ENCODE results near the gene TCAF2.
"Not testable (repeated sequence)": the region's sequence is repeated elsewhere in the genome, so short reads cannot be mapped to it uniquely, and the experiment has no call there.

The TCAF2 gene

GRCh38 chr7:143620646-143621045, at the start of gene TCAF2:
Gene TCAF2, plus strand, starts transcription at chr7:143620974.
- not testable (repeated sequence) for H3K27me3 ChIP-seq (ENCODE audit: insufficient read depth, poor library complexity, severe bottlenecking); H3K27ac ChIP-seq (ENCODE audit: poor library complexity, severe bottlenecking); H3K4me3 ChIP-seq (ENCODE audit: severe bottlenecking); H3K4me1 ChIP-seq (ENCODE audit: insufficient read depth, poor library complexity, severe bottlenecking); H3K36me3 ChIP-seq (ENCODE audit: low read depth); DNase-seq (ENCODE audit: low spot score); H3K9me3 ChIP-seq (ENCODE audit: severe bottlenecking)
- ATAC-seq (ENCODE audit: low read depth): peak; percentile 98

GRCh38 chr7:143571501-143571900, 49.3 kb upstream of the TCAF2 start, which contains the start of gene CTAGE15:
Gene CTAGE15, plus strand, starts transcription at chr7:143571801. Its CDS starts 17 bp downstream, at chr7:143571818.
- not testable (repeated sequence) for DNase-seq (ENCODE audit: low spot score); H3K27me3 ChIP-seq (ENCODE audit: insufficient read depth, poor library complexity, severe bottlenecking); H3K4me1 ChIP-seq (ENCODE audit: insufficient read depth, poor library complexity, severe bottlenecking); H3K27ac ChIP-seq (ENCODE audit: poor library complexity, severe bottlenecking); ATAC-seq (ENCODE audit: low read depth); H3K36me3 ChIP-seq (ENCODE audit: low read depth); H3K9me3 ChIP-seq (ENCODE audit: severe bottlenecking); H3K4me3 ChIP-seq (ENCODE audit: severe bottlenecking)

GRCh38 chr7:143588183-143588582, 32.6 kb upstream of the TCAF2 start:
- H3K9me3 ChIP-seq (ENCODE audit: severe bottlenecking); H3K27ac ChIP-seq (ENCODE audit: poor library complexity, severe bottlenecking); ATAC-seq (ENCODE audit: low read depth); H3K4me1 ChIP-seq (ENCODE audit: insufficient read depth, poor library complexity, severe bottlenecking); H3K36me3 ChIP-seq (ENCODE audit: low read depth); H3K27me3 ChIP-seq (ENCODE audit: insufficient read depth, poor library complexity, severe bottlenecking); DNase-seq (ENCODE audit: low spot score); H3K4me3 ChIP-seq (ENCODE audit: severe bottlenecking): not testable (repeated sequence)

- not testable (repeated sequence) for H3K4me3 ChIP-seq (ENCODE audit: severe bottlenecking); ATAC-seq (ENCODE audit: low read depth); H3K27ac ChIP-seq (ENCODE audit: poor library complexity, severe bottlenecking); H3K9me3 ChIP-seq (ENCODE audit: severe bottlenecking); DNase-seq (ENCODE audit: low spot score); H3K36me3 ChIP-seq (ENCODE audit: low read depth); H3K27me3 ChIP-seq (ENCODE audit: insufficient read depth, poor library complexity, severe bottlenecking); H3K4me1 ChIP-seq (ENCODE audit: insufficient read depth, poor library complexity, severe bottlenecking)
Measured at GRCh38 chr7:143589897-143590296, 30.9 kb upstream of the TCAF2 start.

- not testable (repeated sequence) for H3K27ac ChIP-seq (ENCODE audit: poor library complexity, severe bottlenecking); ATAC-seq (ENCODE audit: low read depth); H3K4me3 ChIP-seq (ENCODE audit: severe bottlenecking); H3K36me3 ChIP-seq (ENCODE audit: low read depth); H3K9me3 ChIP-seq (ENCODE audit: severe bottlenecking); H3K4me1 ChIP-seq (ENCODE audit: insufficient read depth, poor library complexity, severe bottlenecking); H3K27me3 ChIP-seq (ENCODE audit: insufficient read depth, poor library complexity, severe bottlenecking)
- peak; percentile 5 for DNase-seq (ENCODE audit: low spot score)
Measured at GRCh38 chr7:143598086-143598485, 22.7 kb upstream of the TCAF2 start.

GRCh38 chr7:143603549-143603948, 17.2 kb upstream of the TCAF2 start:
- H3K4me3 ChIP-seq (ENCODE audit: severe bottlenecking); H3K9me3 ChIP-seq (ENCODE audit: severe bottlenecking); H3K36me3 ChIP-seq (ENCODE audit: low read depth); ATAC-seq (ENCODE audit: low read depth); DNase-seq (ENCODE audit: low spot score); H3K4me1 ChIP-seq (ENCODE audit: insufficient read depth, poor library complexity, severe bottlenecking); H3K27me3 ChIP-seq (ENCODE audit: insufficient read depth, poor library complexity, severe bottlenecking); H3K27ac ChIP-seq (ENCODE audit: poor library complexity, severe bottlenecking): not testable (repeated sequence)

- H3K27ac ChIP-seq (ENCODE audit: poor library complexity, severe bottlenecking); H3K4me3 ChIP-seq (ENCODE audit: severe bottlenecking); H3K36me3 ChIP-seq (ENCODE audit: low read depth); H3K4me1 ChIP-seq (ENCODE audit: insufficient read depth, poor library complexity, severe bottlenecking); H3K27me3 ChIP-seq (ENCODE audit: insufficient read depth, poor library complexity, severe bottlenecking); H3K9me3 ChIP-seq (ENCODE audit: severe bottlenecking); ATAC-seq (ENCODE audit: low read depth); DNase-seq (ENCODE audit: low spot score): not testable (repeated sequence)
Measured at GRCh38 chr7:143606088-143606487, 14.7 kb upstream of the TCAF2 start.

- not testable (repeated sequence) for DNase-seq (ENCODE audit: low spot score); H3K27ac ChIP-seq (ENCODE audit: poor library complexity, severe bottlenecking)
Measured at GRCh38 chr7:143615545-143615944, 5.2 kb upstream of the TCAF2 start.

GRCh38 chr7:143617204-143617603, 3.6 kb upstream of the TCAF2 start:
- H3K4me3 ChIP-seq (ENCODE audit: severe bottlenecking); DNase-seq (ENCODE audit: low spot score); H3K27ac ChIP-seq (ENCODE audit: poor library complexity, severe bottlenecking); H3K36me3 ChIP-seq (ENCODE audit: low read depth); H3K27me3 ChIP-seq (ENCODE audit: insufficient read depth, poor library complexity, severe bottlenecking); H3K9me3 ChIP-seq (ENCODE audit: severe bottlenecking); H3K4me1 ChIP-seq (ENCODE audit: insufficient read depth, poor library complexity, severe bottlenecking); ATAC-seq (ENCODE audit: low read depth): not testable (repeated sequence)

More at GRCh38 chr7:143615545-143615944, 5.2 kb upstream of the TCAF2 start:
- H3K9me3 ChIP-seq (ENCODE audit: severe bottlenecking); H3K4me3 ChIP-seq (ENCODE audit: severe bottlenecking); H3K27me3 ChIP-seq (ENCODE audit: insufficient read depth, poor library complexity, severe bottlenecking); H3K4me1 ChIP-seq (ENCODE audit: insufficient read depth, poor library complexity, severe bottlenecking); ATAC-seq (ENCODE audit: low read depth); H3K36me3 ChIP-seq (ENCODE audit: low read depth): not testable (repeated sequence)

GRCh38 chr7:143620058-143620457, 716 bp upstream of the TCAF2 start:
- H3K27ac ChIP-seq (ENCODE audit: poor library complexity, severe bottlenecking); H3K36me3 ChIP-seq (ENCODE audit: low read depth); H3K4me3 ChIP-seq (ENCODE audit: severe bottlenecking); H3K27me3 ChIP-seq (ENCODE audit: insufficient read depth, poor library complexity, severe bottlenecking); DNase-seq (ENCODE audit: low spot score); H3K9me3 ChIP-seq (ENCODE audit: severe bottlenecking); H3K4me1 ChIP-seq (ENCODE audit: insufficient read depth, poor library complexity, severe bottlenecking): not testable (repeated sequence)
- ATAC-seq (ENCODE audit: low read depth): peak; percentile 13; the same call in 2 of the 3 replicates

GRCh38 chr7:143621175-143621574, 401 bp downstream of the TCAF2 start:
- not testable (repeated sequence) for H3K4me1 ChIP-seq (ENCODE audit: insufficient read depth, poor library complexity, severe bottlenecking); H3K9me3 ChIP-seq (ENCODE audit: severe bottlenecking); H3K27me3 ChIP-seq (ENCODE audit: insufficient read depth, poor library complexity, severe bottlenecking); DNase-seq (ENCODE audit: low spot score); H3K4me3 ChIP-seq (ENCODE audit: severe bottlenecking); H3K27ac ChIP-seq (ENCODE audit: poor library complexity, severe bottlenecking); H3K36me3 ChIP-seq (ENCODE audit: low read depth)
- ATAC-seq (ENCODE audit: low read depth): peak; percentile 9

GRCh38 chr7:143622130-143622529, 1.4 kb downstream of the TCAF2 start:
- not testable (repeated sequence) for H3K9me3 ChIP-seq (ENCODE audit: severe bottlenecking); H3K4me3 ChIP-seq (ENCODE audit: severe bottlenecking); H3K27me3 ChIP-seq (ENCODE audit: insufficient read depth, poor library complexity, severe bottlenecking); ATAC-seq (ENCODE audit: low read depth); DNase-seq (ENCODE audit: low spot score); H3K4me1 ChIP-seq (ENCODE audit: insufficient read depth, poor library complexity, severe bottlenecking); H3K27ac ChIP-seq (ENCODE audit: poor library complexity, severe bottlenecking); H3K36me3 ChIP-seq (ENCODE audit: low read depth)
